ENCODE measurements around the gene CST3.
"Not testable (repeated sequence)": the region's sequence is repeated elsewhere in the genome, so short reads cannot be mapped to it uniquely, and the experiment has no call there.

CST3 gene

GRCh38 chr20:23628402-23629016 lies 9.2 kb downstream of the CST3 start:
- DNase-seq (ENCODE audit: low spot score): no peak

- DNase-seq (ENCODE audit: low spot score): no peak
Measured at GRCh38 chr20:23627501-23627900, 10.3 kb downstream of the CST3 start.

- DNase-seq (ENCODE audit: low spot score): no peak
Measured at GRCh38 chr20:23626040-23626620, 11.6 kb downstream of the CST3 start.

GRCh38 chr20:23625236-23625964 lies 12.4 kb downstream of the CST3 start:
- DNase-seq (ENCODE audit: low spot score): no peak

DNA sequence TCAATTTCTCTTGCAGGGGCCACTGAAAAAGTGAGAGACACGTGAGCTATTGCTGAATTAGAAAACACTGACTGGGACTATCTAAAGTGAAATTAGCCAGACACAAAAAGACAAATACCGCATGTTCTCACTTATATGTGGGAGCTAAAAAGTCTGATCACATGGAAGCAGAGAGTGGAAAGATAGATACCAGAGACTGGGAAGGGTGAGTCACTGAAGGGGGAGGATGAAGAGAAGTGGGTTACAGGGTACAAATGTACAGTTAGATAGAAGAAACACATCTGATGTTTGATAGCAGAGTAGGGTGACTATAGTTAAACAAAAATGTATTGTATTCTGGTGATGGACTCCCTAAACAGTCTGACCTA lies 13.4 kb downstream of the CST3 start:
- DNase-seq (ENCODE audit: low spot score): no peak

GRCh38 chr20:23623666-23624323 lies 14.0 kb downstream of the CST3 start:
- DNase-seq (ENCODE audit: low spot score): no peak

- DNase-seq (ENCODE audit: low spot score): no peak
Measured at GRCh38 chr20:23622839-23623343, 14.9 kb downstream of the CST3 start.

DNA sequence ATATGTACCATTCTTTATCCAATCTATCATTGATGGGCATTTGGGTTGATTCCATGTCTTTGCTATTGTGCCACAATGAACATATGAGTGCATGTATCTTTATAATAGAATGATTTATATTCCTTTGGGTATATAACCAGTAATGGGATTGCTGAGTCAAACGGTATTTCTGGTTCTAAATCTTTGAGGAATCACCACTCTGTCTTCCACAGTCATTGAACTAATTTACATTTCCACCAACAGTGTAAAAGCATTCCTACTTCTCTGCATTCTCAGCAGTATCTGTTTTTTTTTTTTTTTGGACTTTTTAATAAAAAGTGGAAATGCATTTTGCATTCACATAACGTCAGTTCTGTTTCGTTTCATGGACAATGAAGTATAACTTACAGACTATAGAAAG lies 15.4 kb downstream of the CST3 start:
- DNase-seq (ENCODE audit: low spot score): not testable (repeated sequence)

- not testable (repeated sequence) for DNase-seq (ENCODE audit: low spot score)
Measured at GRCh38 chr20:23620670-23621386, 16.9 kb downstream of the CST3 start.

GRCh38 chr20:23614163-23614562 lies 23.6 kb downstream of the CST3 start:
- DNase-seq (ENCODE audit: low spot score): no peak

GRCh38 chr20:23613676-23614075 lies 24.1 kb downstream of the CST3 start:
- DNase-seq (ENCODE audit: low spot score): no peak

- no peak for DNase-seq (ENCODE audit: low spot score)
Measured at GRCh38 chr20:23612396-23612795, 25.4 kb downstream of the CST3 start.

DNA sequence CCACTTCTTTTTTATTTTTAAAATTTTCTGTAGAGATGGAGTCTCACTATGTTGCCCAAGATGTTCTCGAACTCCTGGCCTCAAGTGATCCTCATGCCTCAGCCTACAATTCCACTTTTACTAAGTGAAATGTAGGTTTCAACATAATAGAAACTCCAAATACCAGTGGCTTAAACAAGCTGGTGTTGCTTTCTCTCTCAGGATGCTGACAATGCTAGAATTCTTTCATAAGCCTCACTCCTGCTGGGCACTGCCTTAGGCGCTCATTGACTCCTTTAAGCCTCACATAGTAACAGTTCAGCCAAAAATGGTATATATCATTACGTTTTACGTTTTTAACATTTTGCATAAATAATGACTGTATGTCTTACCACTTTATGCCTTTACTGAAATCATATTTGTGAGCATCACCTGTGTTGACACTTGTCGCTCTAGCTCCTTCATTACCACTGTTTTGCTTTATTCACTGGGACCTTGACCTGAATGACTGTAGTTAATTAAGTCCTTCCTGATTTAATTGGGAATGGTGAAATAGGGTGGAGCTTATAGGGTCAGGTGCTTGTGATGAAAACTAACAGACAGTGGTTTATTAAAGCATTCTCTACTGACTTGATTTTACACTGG lies 28.2 kb downstream of the CST3 start:
- no peak for DNase-seq (ENCODE audit: low spot score)

DNA sequence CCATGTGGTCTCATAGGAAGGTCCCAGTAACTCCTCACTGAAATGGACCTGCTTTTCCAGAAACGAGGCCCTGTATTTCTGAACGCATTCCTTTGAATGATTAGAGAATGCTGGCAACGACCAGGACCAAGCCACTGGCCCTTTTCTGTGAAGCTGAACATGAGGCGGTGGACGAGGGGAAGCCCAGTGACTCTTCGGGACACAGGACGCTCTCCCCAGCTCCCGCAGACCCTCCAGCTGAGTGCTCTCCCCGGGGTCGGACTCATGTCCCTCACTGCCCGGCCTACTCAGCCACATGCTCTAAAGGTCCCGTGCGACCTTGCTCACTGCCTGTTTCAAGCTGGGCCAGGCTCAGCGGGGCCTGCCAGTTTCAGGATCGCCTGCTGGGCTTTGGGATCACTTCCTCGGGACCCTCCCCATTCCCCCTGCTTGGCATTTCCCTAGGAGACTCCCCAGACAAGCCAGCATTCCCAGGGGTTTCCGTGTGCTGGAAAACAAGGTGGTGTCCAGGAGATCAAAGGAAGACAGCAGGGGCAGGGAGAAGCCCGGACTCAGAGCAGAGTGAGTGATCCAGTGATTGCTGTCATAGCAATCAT lies 29.4 kb downstream of the CST3 start:
- no peak for DNase-seq (ENCODE audit: low spot score)

DNA sequence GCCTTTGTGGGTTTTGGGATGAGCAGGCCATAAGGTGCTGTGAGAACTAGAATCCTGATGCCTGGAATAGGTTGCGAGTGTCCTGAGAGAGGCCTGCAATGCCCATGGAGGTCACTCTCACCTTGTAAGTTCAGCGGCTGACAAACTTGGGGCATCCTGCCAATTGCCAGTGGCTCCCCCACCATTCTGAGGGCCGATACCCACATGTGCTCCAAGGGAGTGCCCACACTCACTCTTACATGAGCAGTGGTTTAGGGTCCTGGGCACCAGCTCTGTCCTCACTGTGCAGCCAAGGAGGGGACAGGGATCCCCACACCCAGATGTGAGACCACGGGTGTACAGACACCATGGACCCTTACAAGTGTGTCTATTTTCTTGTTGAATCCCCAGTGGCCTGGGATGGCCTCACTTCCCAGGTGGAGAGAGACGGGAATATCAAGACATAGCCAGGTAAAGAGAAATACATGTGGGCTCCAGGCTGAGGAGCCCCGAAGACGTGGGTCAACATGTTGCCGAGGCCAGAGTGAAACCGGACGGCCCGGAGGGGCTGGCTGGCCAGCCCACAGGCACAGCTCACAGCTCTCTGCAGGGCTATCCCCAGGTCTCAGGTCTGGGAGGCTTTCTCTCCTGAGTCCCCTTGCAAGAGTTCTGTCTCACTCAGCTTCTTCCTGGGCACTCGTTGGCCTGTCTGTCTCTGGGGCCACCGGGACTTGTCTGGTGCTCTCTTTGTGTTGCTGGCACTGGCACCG lies 30.1 kb downstream of the CST3 start:
- DNase-seq (ENCODE audit: low spot score): no peak

- peak; percentile 66 for DNase-seq (ENCODE audit: low spot score)
Measured at GRCh38 chr20:23606652-23607049, 31.1 kb downstream of the CST3 start.

GRCh38 chr20:23605867-23606651 lies 31.7 kb downstream of the CST3 start, which contains the start of gene CST9:
Gene CST9, minus strand, starts transcription at chr20:23605917. Its CDS starts 53 bp downstream, at chr20:23605864.
- no peak for DNase-seq (ENCODE audit: low spot score)

DNA sequence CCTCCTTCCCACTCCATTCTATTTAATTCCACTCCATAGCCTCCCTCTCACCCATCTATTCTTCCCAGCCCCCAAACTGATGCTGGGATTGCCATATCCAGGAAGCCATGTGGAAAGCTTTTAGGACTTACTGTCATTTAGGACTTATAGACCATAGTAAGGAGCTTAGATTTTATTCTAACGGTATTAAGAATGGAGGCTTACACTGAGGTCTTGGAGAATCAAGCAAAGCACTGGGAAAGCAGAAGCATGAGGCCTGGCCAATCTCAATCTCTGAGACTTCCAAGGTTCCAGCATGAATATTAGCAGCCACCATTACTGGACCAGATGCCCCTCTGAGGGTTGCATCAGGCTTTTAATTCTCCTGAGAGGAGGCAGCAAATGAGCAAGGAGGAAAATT lies 33.4 kb downstream of the CST3 start:
- no peak for DNase-seq (ENCODE audit: low spot score)

DNA sequence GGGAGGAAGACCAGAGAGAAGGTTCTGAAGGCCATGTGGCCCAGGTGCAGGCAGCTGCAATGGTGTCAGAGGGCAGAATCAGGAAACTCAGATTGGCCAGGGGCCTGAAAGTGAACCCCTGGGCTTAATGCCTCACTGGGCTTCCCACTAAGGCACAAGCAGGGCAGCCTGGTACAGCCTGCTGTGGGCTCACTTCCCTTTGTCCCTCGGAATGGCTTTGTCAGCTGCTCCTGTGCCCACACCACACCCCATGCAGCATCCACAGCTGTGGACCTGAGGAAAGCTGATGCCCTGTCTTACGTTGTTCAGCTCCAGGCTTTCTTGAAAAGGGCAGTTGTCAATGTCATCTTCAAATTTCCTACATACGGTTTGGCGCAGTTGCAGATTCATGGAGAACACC lies 34.4 kb downstream of the CST3 start:
- no peak for DNase-seq (ENCODE audit: low spot score)

GRCh38 chr20:23602699-23603098 lies 35.1 kb downstream of the CST3 start:
- no peak for DNase-seq (ENCODE audit: low spot score)

All from activated CD4-positive, alpha-beta T cell treated with anti-CD3 and anti-CD28 coated beads, Interleukin-2, Interleukin-4, amounts not matched to agents 100 ng/mL and 50 ng/mL, durations not matched to agents 16 hours and 8 hours (primary cell).